ENCODE measurements around the gene VASH2.
"Not testable (repeated sequence)": the region's sequence is repeated elsewhere in the genome, so short reads cannot be mapped to it uniquely, and the experiment has no call there.

VASH2 gene

DNA sequence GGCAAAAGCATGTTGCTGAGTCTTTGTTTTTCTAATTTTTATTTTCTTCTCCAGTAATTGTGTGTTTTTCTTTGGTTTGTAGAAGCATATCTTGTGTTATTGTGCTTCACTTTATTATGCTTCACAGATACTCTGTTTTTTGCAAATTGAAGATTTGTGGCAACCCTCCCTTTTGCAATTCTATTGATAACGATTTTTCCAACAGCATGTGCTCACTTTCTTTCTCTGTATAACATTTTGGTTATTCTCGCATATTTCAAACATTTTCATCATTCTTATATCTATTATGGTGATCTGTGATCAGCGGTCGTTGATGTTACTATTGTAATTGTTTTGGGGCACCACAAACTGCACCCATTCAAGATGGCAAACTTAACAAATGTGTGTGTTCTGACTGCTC is 69.1 kb downstream of the VASH2 start:
- Histone ChIP-seq H3K9me3 (ENCODE audit: control insufficient read depth in 2 of 2, low read length in 2 of 2) (no peaks in the 10 kb centered on the region), H3K4me3 (ENCODE audit: low read length in 2 of 2) (no peak overlapping the region), H3K4me1 (ENCODE audit: control insufficient read depth in 2 of 2, insufficient read depth in 2 of 2, low read length in 2 of 2) (peaks cover 0 to 3% of the 10 kb centered on the region in 2 donors), H3K27ac (ENCODE audit: low read depth in 2 of 2, low read length in 2 of 2) (no peak overlapping the region), H3K36me3 (ENCODE audit: control insufficient read depth in 2 of 2, insufficient read depth in 2 of 2, low read length in 2 of 2) (no peaks in the 10 kb centered on the region), H3K27me3 (ENCODE audit: control insufficient read depth in 2 of 2, insufficient read depth in 2 of 2, low read length in 2 of 2) (peaks cover 2 to 5% of the 10 kb centered on the region in 2 donors), H3K9ac (ENCODE audit: low read depth in 1 of 2, low read length in 2 of 2) (no peak overlapping the region)

DNA sequence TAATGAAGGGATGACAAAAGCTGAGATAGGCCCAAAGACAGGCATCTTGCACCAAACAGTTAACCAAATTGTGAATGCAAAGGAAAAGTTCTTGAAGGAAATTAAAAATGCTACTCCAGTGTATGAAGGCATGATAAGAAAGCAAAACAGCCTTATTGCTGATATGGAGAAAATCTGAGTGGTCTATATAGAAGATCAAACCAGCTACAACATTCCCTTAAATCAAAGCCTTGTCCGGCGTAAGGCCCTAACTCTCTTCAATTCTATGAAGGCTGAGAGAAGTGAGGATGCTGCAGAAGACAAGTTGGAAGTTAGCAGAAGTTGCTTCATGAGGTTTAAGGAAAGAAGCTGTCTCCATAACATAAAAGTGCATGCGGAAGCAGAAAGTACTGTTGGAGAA is 69.7 kb downstream of the VASH2 start:
- no peak overlapping the region for H3K9ac ChIP-seq (ENCODE audit: low read depth in 1 of 2, low read length in 2 of 2)
- H3K9me3 ChIP-seq (ENCODE audit: control insufficient read depth in 2 of 2, low read length in 2 of 2) = no peaks in the 10 kb centered on the region
- H3K4me3 ChIP-seq (ENCODE audit: low read length in 2 of 2) = no peak overlapping the region
- no peak overlapping the region for H3K27ac ChIP-seq (ENCODE audit: low read depth in 2 of 2, low read length in 2 of 2)
- H3K27me3 ChIP-seq (ENCODE audit: control insufficient read depth in 2 of 2, insufficient read depth in 2 of 2, low read length in 2 of 2) = peaks cover 2 to 5% of the 10 kb centered on the region in 2 donors
- H3K36me3 ChIP-seq (ENCODE audit: control insufficient read depth in 2 of 2, insufficient read depth in 2 of 2, low read length in 2 of 2) = no peaks in the 10 kb centered on the region
- H3K4me1 ChIP-seq (ENCODE audit: control insufficient read depth in 2 of 2, insufficient read depth in 2 of 2, low read length in 2 of 2) = no peaks in the 10 kb centered on the region

DNA sequence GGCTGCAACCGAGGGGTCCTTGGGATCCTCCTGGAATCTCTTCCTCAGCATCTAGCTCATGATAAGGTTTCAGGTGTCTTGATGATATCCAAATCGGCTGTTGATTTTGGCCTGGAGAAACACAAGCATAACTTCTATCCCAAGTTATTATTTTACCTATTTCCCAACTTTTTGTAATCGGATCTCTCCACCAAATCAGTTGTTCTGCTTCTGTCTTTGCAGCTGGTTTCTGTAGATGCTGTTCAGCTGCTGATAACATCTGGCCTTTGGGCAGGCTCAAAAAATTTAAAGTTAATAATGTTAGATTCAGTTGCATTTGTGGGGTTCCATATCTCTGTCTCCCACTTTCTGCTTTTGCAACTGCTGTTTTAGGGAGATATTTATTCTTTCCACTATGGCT is 76.7 kb downstream of the VASH2 start:
- not testable (repeated sequence) for H3K36me3 ChIP-seq (ENCODE audit: control insufficient read depth in 2 of 2, insufficient read depth in 2 of 2, low read length in 2 of 2); H3K9me3 ChIP-seq (ENCODE audit: control insufficient read depth in 2 of 2, low read length in 2 of 2); H3K4me3 ChIP-seq (ENCODE audit: low read length in 2 of 2); H3K9ac ChIP-seq (ENCODE audit: low read depth in 1 of 2, low read length in 2 of 2); H3K4me1 ChIP-seq (ENCODE audit: control insufficient read depth in 2 of 2, insufficient read depth in 2 of 2, low read length in 2 of 2); H3K27me3 ChIP-seq (ENCODE audit: control insufficient read depth in 2 of 2, insufficient read depth in 2 of 2, low read length in 2 of 2); H3K27ac ChIP-seq (ENCODE audit: low read depth in 2 of 2, low read length in 2 of 2)

DNA sequence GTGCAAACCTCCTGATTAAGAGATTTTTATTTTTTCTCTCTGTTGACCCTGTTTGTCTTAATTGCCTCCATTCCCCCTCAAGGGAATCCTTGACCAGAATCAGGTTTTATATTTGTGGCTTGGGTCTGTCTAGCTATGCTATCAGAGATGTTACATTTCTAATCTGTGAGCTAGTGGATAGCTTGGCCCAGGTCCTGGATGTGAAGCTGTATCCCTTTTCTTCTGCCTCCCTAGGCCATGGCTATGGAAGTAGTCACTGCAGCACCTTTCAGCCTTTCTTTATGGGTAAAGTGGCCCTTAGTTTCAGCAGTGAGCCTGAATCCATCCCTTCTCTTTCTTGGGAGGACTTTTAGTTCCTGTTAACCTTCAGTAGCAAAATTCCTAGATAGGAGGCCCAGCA is 82.3 kb downstream of the VASH2 start:
- Histone ChIP-seq H3K4me3 (ENCODE audit: low read length in 2 of 2) (no peak overlapping the region), H3K27ac (ENCODE audit: low read depth in 2 of 2, low read length in 2 of 2) (no peak overlapping the region), H3K36me3 (ENCODE audit: control insufficient read depth in 2 of 2, insufficient read depth in 2 of 2, low read length in 2 of 2) (no peaks in the 10 kb centered on the region), H3K9me3 (ENCODE audit: control insufficient read depth in 2 of 2, low read length in 2 of 2) (peaks cover 0 to 2% of the 10 kb centered on the region in 2 donors), H3K4me1 (ENCODE audit: control insufficient read depth in 2 of 2, insufficient read depth in 2 of 2, low read length in 2 of 2) (no peaks in the 10 kb centered on the region), H3K27me3 (ENCODE audit: control insufficient read depth in 2 of 2, insufficient read depth in 2 of 2, low read length in 2 of 2) (peaks cover 0 to 10% of the 10 kb centered on the region in 2 donors), H3K9ac (ENCODE audit: low read depth in 1 of 2, low read length in 2 of 2) (no peak overlapping the region)

DNA sequence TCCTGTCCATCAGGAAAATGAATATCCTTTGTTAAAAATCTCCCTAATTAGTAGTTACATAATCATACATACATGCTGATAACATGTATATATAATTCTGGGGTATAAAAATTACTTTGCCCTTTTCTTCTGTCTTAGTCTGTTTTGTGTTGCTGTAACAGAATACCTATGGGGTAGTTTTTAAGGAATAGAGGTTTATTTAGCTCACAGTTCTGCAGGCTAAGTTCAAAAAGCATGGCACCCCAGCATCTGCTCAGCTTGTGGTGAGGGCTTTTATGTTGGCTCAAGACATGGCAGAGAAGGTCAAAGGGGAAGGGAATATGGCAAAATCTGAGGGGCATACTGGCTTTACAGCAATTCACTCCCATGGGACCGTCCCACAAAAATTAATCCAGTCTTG is 84.4 kb downstream of the VASH2 start:
- Histone ChIP-seq H3K27ac (ENCODE audit: low read depth in 2 of 2, low read length in 2 of 2) (no peak overlapping the region), H3K9me3 (ENCODE audit: control insufficient read depth in 2 of 2, low read length in 2 of 2) (peaks cover 0 to 2% of the 10 kb centered on the region in 2 donors), H3K27me3 (ENCODE audit: control insufficient read depth in 2 of 2, insufficient read depth in 2 of 2, low read length in 2 of 2) (peaks cover 0 to 10% of the 10 kb centered on the region in 2 donors), H3K4me3 (ENCODE audit: low read length in 2 of 2) (no peak overlapping the region), H3K36me3 (ENCODE audit: control insufficient read depth in 2 of 2, insufficient read depth in 2 of 2, low read length in 2 of 2) (no peaks in the 10 kb centered on the region), H3K9ac (ENCODE audit: low read depth in 1 of 2, low read length in 2 of 2) (no peak overlapping the region), H3K4me1 (ENCODE audit: control insufficient read depth in 2 of 2, insufficient read depth in 2 of 2, low read length in 2 of 2) (no peaks in the 10 kb centered on the region)

DNA sequence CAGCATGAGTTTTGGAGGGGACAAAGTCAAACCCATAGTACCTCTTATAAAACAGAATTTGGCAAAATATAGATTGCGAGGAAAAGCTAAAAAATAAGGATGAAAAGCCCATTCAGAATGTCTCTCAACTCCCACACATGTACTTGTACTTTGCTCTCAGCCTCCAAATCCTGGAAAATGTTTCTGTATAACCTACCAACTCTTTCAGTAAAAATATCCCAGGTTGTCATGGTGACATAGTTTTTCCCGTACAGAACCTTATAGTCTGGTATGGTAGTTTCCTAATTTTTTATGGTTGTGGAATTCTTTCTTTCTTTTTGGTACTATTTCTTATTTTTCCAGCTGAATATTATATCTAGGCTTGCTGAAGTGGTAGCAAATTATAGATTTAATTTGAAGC is 85.2 kb downstream of the VASH2 start:
- peaks cover 0 to 2% of the 10 kb centered on the region in 2 donors for H3K9me3 ChIP-seq (ENCODE audit: control insufficient read depth in 2 of 2, low read length in 2 of 2)
- H3K27ac ChIP-seq (ENCODE audit: low read depth in 2 of 2, low read length in 2 of 2) = no peak overlapping the region
- no peak overlapping the region for H3K9ac ChIP-seq (ENCODE audit: low read depth in 1 of 2, low read length in 2 of 2)
- H3K27me3 ChIP-seq (ENCODE audit: control insufficient read depth in 2 of 2, insufficient read depth in 2 of 2, low read length in 2 of 2) = peaks cover 0 to 9% of the 10 kb centered on the region in 2 donors
- H3K4me3 ChIP-seq (ENCODE audit: low read length in 2 of 2) = no peak overlapping the region
- no peaks in the 10 kb centered on the region for H3K36me3 ChIP-seq (ENCODE audit: control insufficient read depth in 2 of 2, insufficient read depth in 2 of 2, low read length in 2 of 2)
- no peaks in the 10 kb centered on the region for H3K4me1 ChIP-seq (ENCODE audit: control insufficient read depth in 2 of 2, insufficient read depth in 2 of 2, low read length in 2 of 2)

Measured in mucosa of rectum (tissue), 2 donors.